ENCODE data around the gene IPO5.

Gene IPO5

DNA sequence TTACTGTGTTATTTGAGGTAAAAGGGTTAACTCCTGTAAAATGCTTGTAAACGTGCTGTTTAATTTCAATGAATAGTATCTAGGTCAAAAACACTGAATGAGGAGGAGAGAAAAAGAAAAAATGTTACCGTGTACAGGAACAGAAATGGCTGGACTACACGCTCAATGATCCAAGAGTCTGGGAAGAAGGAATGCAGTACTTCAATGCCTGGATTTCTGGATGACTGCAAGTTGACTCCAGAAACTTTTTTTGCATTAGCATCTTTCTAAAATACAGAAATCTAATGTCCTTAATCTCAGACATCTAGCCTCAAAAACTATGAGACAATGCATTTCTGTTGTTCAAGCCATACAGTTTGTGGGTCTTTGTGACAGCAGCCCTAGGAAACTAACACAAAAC lies 17.4 kb upstream of the IPO5 start:
- TF ChIP-seq, protein P1, sequence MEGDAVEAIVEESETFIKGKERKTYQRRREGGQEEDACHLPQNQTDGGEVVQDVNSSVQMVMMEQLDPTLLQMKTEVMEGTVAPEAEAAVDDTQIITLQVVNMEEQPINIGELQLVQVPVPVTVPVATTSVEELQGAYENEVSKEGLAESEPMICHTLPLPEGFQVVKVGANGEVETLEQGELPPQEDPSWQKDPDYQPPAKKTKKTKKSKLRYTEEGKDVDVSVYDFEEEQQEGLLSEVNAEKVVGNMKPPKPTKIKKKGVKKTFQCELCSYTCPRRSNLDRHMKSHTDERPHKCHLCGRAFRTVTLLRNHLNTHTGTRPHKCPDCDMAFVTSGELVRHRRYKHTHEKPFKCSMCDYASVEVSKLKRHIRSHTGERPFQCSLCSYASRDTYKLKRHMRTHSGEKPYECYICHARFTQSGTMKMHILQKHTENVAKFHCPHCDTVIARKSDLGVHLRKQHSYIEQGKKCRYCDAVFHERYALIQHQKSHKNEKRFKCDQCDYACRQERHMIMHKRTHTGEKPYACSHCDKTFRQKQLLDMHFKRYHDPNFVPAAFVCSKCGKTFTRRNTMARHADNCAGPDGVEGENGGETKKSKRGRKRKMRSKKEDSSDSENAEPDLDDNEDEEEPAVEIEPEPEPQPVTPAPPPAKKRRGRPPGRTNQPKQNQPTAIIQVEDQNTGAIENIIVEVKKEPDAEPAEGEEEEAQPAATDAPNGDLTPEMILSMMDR (IDR thresholded peaks at IDR 0.05; ENCODE audit: low read depth, low read length) = no peak
- DNase-seq (ENCODE audit: extremely low read depth, low read depth) = no peak

DNA sequence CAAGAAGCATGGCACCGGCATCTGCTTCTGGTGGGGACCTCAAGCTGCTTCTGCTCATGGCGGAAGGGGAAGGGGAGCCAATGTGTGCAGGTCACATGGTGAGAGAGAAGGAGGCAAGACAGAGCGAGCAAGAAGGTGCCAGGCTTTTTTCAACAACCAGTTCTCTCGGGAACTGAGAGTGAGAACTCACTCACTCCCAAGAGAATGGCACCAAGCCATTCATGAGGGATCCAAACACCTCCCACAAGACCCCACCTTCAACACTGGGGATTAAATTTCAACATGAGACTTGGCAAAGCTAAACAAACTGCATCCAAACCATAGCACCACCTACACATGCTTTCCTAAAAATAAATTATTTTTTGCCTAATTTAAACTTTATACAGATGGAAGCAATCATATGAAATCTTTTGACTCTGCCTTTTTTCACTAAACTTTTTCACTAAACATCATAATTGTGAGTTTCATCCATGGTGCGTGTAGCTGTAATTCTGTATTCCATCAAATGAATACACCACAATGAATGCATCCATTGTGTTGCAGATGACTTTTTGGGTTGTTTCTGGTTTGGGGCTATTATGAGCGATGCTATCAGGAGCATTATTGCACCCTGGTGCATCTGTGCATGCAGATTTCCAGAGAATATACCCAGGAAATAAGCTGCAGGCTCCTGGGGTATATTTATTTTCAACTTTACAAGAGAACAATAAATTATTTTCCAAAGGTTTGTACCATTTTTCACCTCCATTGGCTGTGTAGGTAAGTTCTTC lies 14.6 kb upstream of the IPO5 start:
- no peak for DNase-seq (ENCODE audit: extremely low read depth, low read depth)
- TF ChIP-seq, protein P1 (IDR thresholded peaks at IDR 0.05; ENCODE audit: low read depth, low read length) = no peak

DNA sequence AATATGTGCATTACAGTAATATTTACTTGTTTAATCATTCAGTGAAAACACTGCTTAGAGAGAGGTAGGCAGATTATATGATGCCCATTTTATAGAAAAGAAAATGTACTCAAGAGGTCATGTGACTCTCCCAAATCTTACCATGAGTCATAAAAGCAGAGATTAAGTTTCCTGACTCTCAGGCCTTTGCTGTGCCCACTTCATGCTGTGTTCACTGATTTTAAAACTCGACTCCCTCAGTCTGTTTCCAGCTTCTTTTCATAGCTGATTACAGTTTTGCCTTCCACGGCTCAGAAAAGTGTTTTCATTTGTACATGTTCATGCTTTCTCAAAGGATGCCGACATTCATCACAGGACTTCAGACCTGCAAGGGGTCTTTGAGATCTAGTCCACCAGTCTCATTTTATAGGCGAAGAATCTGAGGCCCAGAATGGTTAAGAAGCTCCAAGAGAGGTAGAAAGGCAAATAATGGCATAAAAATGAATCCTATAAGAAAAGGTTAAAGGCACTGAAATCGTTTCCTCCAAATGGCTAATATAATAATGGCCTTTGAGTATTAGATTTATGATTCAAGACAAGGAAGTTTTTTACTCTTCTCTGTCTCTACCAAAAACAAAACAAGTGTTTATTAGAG lies 9.0 kb upstream of the IPO5 start:
- TF ChIP-seq, protein P1 (IDR thresholded peaks at IDR 0.05; ENCODE audit: low read depth, low read length) = no peak

DNA sequence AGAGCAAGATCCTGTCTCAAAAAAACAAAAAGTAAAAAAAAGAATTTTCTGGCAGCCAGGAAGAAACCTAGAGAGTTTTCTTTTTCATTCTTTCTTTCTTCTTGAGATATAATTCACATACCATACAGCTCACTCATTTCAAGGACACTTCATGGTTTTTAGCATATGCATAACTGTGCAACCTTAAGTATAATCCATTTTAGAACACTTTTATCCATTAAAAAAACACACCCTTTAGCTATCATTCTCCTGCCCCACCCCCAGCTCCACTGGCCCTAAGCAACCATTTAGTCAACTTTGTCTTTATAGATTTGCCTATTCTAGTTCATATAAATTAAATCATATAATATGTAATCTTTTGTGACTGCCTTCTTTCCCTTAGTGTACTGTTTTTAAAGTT lies 8.1 kb upstream of the IPO5 start:
- TF ChIP-seq, protein P1 (IDR thresholded peaks at IDR 0.05; ENCODE audit: low read depth, low read length) = no peak
- DNase-seq (ENCODE audit: extremely low read depth, low read depth) = no peak

More for the DNA sequence above, 9.0 kb upstream of the IPO5 start:
- no peak for DNase-seq (ENCODE audit: extremely low read depth, low read depth)

DNA sequence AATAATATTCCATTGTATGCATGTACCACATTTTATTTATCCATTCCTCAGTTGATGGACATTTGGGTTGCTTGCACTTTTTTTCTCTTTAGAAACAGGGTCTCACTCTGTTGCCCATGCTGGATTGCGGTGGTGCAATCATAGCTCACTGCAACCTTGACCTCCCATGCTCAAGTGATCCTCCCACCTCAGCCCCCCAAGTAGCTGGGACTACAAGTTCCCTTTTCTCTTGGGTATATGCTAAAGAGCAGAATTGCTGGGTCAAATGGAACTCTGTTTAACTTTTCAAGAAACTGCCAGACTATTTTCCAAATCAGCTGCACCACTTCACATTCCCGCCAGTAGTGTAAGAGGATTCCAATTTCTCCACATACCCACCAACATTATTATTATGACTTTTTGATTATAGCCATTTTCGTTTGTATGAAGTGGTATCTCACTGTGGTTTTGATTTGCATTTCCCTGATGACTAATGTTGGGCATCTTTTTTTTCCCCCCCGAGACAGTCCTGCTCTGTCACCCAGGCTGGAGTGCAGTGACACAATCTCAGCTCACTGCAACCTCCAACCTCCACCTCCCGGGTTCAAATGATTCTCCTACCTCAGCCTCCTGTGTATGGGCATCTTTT lies 7.6 kb upstream of the IPO5 start:
- TF ChIP-seq, protein P1 (IDR thresholded peaks at IDR 0.05; ENCODE audit: low read depth, low read length) = no peak

DNA sequence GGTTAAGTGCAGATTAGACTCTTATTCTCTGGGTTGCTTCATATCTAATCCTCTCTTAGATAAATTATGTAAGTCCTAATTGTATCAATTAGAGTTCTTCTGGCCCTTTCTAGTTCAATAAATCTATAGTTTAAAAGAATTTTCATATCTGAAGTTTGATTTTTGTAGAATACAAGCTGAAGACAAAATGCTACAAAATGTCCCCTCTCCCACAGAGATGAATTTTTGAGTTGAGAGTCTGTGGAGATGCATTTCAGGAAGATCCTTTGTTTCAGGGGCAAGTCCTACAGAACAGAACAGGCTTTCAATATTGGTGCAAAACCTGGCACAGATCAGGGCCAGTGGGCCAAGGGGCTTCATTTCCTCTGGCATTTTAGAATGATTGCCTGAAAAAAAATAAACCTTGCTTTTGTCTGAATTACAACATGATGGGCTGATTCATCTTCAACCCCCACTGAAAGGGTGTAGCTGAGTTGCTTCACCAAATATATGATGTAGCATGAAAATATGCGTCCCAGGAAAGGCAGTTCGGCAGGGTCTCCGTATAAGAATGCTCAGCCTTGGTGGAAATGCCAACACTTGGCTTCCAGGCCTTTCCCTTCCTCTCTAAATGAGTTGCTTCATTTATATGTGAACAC lies 6.4 kb upstream of the IPO5 start:
- TF ChIP-seq, protein P1 (IDR thresholded peaks at IDR 0.05; ENCODE audit: low read depth, low read length) = no peak
- DNase-seq (ENCODE audit: extremely low read depth, low read depth) = peak; percentile 48

More for the DNA sequence above, 7.6 kb upstream of the IPO5 start:
- no peak for DNase-seq (ENCODE audit: extremely low read depth, low read depth)
